Heart left ventricle (tissue), 16 donors: Measurements from ENCODE around the gene ZNF14. TPM values are rescaled to one million over a fixed set of nuclear protein-coding genes. Genes with fewer than 3 reads are reported as not detected.

Source experiments
- ATAC-seq, 4 donors: fragments of 200-7000 bp; cut with Tn5 transposase; one replicate each; pipeline ENCODE4 v1.9.1; 2020 to 2022; ENCODE audit warnings: moderate library complexity in 4 of 4, mild to moderate bottlenecking in 3 of 4, moderate number of reproducible peaks in 1 of 4
- DNase-seq, 5 donors: peaks; one replicate each; pipeline ENCODE4 v3.0.0-alpha.2; 2020
- H3K27ac ChIP-seq, 12 donors: fragments of 200-600 bp; sonication (generic) in 4 of 12; one replicate each; pipeline versions ENCODE4 v1.5.0 to v1.8.0; 2016 to 2022; ENCODE audit warnings: mild to moderate bottlenecking in 2 of 12
- H3K27me3 ChIP-seq, 9 donors: fragments of 200-600 bp; sonication (generic) in 2 of 9; one replicate each; pipeline versions ENCODE4 v1.5.1 to v1.8.0; 2016 to 2022; ENCODE audit warnings: mild to moderate bottlenecking in 3 of 9
- H3K36me3 ChIP-seq, 9 donors: fragments of 200-600 bp; sonication (generic) in 2 of 9; one replicate each; pipeline versions ENCODE4 v1.5.0 to v1.8.0; 2018 to 2022; ENCODE audit warnings: mild to moderate bottlenecking in 2 of 9
- H3K4me1 ChIP-seq, 12 donors: fragments of 200-600 bp; sonication (generic) in 4 of 12; one replicate each; pipeline versions ENCODE4 v1.5.0 to v1.8.0; 2016 to 2022; ENCODE audit warnings: mild to moderate bottlenecking in 3 of 12
- H3K4me3 ChIP-seq, 12 donors: fragments of 200-600 bp; sonication (generic) in 4 of 12; one replicate each; pipeline versions ENCODE4 v1.5.0 to v1.8.0; 2017 to 2022; ENCODE audit warnings: mild to moderate bottlenecking in 9 of 12, moderate library complexity in 4 of 12
- H3K9me3 ChIP-seq, 12 donors: fragments of 200-600 bp; sonication (generic) in 4 of 12; one replicate each; pipeline versions ENCODE4 v1.5.0 to v1.8.0; 2016 to 2022; ENCODE audit warnings: mild to moderate bottlenecking in 1 of 12
- CTCF ChIP-seq, 12 donors: fragments of 200-600 bp; sonication (generic) in 4 of 12; IDR thresholded peaks; one replicate each; pipeline versions ENCODE4 v1.5.0 to v1.8.0; 2018 to 2022; ENCODE audit warnings: antibody characterized with exemption in 12 of 12, mild to moderate bottlenecking in 5 of 12
- POLR2A ChIP-seq, 2 donors: fragments of 450-650 bp; IDR thresholded peaks; one replicate each; pipeline ENCODE4 v1.6.1; 2017; ENCODE audit warnings: antibody characterized with exemption in 2 of 2, mild to moderate bottlenecking in 2 of 2, moderate library complexity in 2 of 2
- WGBS, 4 donors: extraction: QIAGEN DNeasy Blood & Tissue Kit in 2 of 4; methylation state at CpG; one replicate each; pipeline versions ENCODE4 v1.1.5 to v1.1.7; 2013 to 2018; 5-methylcytosine and 5-hydroxymethylcytosine counted together
- intact Hi-C, 10 donors: fragments of 100-400 bp; cut with DNase I; formaldehyde crosslinking; loops; one replicate each; pipeline versions ENCODE4 v1.11.1 to v1.14.2; 2022
- polyA plus RNA-seq, 2 donors: library from polyadenylated mRNA; stranded (reverse); fragments of 200-250 nt; gene quantifications; one replicate each; pipeline ENCODE4 v1.2.3, GENCODE V29; 2013
- total RNA-seq, 9 donors: library from RNA; depleted of rRNA in 2 of 9; stranded (reverse); fragments of >200 nt in 2 of 9; fragmentation: NEBNext Ultra II Directional in 3 of 9; extraction: Animal tissue kit (Norgen Biotek cat#: 25700) in 3 of 9; gene quantifications; one replicate each; pipeline versions ENCODE4 v1.1.0 to v1.2.4, GENCODE V29; 2016 to 2023
- donor health status: ischemic (EF 13 %, LVEDD 7.1; RV severe dilation, severe dysfunction).
- donor health status: healthy with polysubstance abuse.
- donor health status: DM: no; HTN: yes; CAD: no.
- donor health status: DM: no; HTN: no; CAD: no.
- donor health status: ischemic (EF 25% LVEDD 6.9; RV normal size, moderate dysfunction).
- donor health status: ischemic (EF 25% LVEDD 5.7; RV mildly dilated, moderate dysfunction).
- donor health status: healthy.
- donor health status: DM: yes; HTN: yes; CAD: no.
- donor health status: ischemic (EF 35%, LVEDD 5.7; RV mildly dilated, moderate dysfunction).
- donor health status: nonischemic (EF 11% LVEDD 7.7; RV severe dilation, severe dysfunction).
- donor health status: DM: yes; HTN: yes; CAD: no.
- donor health status: PGD.
- donor health status: ischemic (EF 29% LVEDD 5.4; RV normal size, mild dysfunction).
- donor health status: nonischemic (EF 23%, LVEDD 6.1; RV moderate dilation, normal function).

ZNF14 gene
- total and polyA plus RNA-seq, 11 donors = 2.3 to 7.9 (median 3.5) TPM

DNA sequence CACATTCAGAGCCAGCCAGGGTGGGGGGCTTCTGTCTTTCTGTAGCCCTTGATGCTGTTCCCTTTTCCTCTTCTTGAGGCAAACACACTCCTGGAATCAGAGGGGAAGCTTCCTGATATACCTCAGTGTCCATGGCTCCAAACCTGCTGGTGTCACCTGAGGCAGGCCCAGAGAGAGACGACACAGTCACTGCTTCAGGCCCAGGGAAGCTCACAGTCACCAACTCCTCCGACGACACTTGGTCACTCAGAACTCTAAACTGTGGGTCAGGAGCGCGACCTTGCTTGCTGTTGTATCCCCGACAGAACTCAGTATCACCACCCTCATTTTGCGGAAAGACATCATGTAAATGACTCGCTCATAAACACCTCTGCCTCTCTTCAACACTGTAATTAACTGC, 70.6 kb downstream of the ZNF14 start:
- Histone ChIP-seq H3K9me3 (no peaks in the 10 kb centered on the region), H3K4me3 (peak overlapping the region in 9 of 12 donors; percentile 78 to 100 (median 96)), H3K27me3 (no peaks in the 10 kb centered on the region), H3K4me1 (peaks cover 0 to 28% (median 18%) of the 10 kb centered on the region in 12 donors), H3K36me3 (peaks cover 0 to 32% (median 24%) of the 10 kb centered on the region in 9 donors), H3K27ac (peak overlapping the region in 2 of 12 donors; percentile 93 to 95)
- TF ChIP-seq POLR2A (IDR thresholded peaks at IDR 0.05) (no peak), CTCF (IDR thresholded peaks at IDR 0.05) (no peak)
- DNase-seq (no peak), ATAC-seq (no peak)
- WGBS, 4 donors = 77 to 86% (median 80%) methylated on average over 8 of the region's 8 CpGs
- intact Hi-C loops = loop anchor here in 4 of 10 donors (5.0 to 10.0 kb wide), 4 partner anchors 112 to 375 kb away; partner anchors contain the start of gene ZNF682 (in 1 of the 4)

DNA sequence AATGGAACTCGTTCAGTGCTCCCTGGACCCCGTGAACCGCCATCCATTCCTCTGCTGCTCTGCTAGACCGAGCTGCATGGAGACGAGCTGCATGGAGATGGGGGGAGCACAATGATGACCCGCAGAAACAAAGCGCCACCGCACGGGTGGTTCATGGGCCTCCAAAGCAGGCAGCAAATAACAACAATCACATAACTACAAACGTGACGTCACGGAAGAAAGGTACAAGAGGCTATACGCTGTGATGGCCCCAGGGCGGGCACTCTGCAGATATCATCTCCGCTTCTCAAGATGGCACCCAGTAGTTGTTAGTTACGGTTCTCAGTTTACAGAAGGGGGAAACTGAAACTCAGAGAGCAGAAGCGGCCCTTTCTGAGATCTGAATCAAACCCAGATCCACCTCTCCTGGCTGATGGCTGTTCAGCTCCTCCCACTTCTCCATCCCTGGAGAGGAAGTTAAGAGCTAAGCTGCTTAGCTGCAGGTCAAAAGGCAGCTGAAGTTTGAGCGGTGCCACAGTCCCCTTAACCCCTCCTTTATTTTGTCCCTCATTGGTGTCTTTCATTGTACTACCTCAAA, 71.1 kb downstream of the ZNF14 start:
- Histone ChIP-seq H3K4me1 (peaks cover 0 to 27% (median 18%) of the 10 kb centered on the region in 12 donors), H3K27me3 (no peaks in the 10 kb centered on the region), H3K9me3 (no peaks in the 10 kb centered on the region), H3K4me3 (peak overlapping the region in 4 of 12 donors; percentile 96 to 100 (median 98)), H3K36me3 (peaks cover under 1 to 38% (median 30%) of the 10 kb centered on the region in 9 donors), H3K27ac (peak overlapping the region in 1 of 12 donors; percentile 93)
- DNase-seq (no peak), ATAC-seq (no peak)
- intact Hi-C loops = loop anchor here in 4 of 10 donors (5.0 to 10.0 kb wide), 4 partner anchors 113 to 376 kb away; partner anchors contain the start of gene ZNF682 (in 1 of the 4)
- TF ChIP-seq CTCF (IDR thresholded peaks at IDR 0.05) = no peak
- 73 to 82% (median 78%) methylated on average over 18 of the region's 18 CpGs for WGBS, 4 donors

- intact Hi-C loops = loop anchor here in 4 of 10 donors (5.0 to 10.0 kb wide), 4 partner anchors 114 to 376 kb away; partner anchors contain the start of gene ZNF682 (in 1 of the 4)
- H3K4me1 ChIP-seq = peaks cover 0 to 27% (median 18%) of the 10 kb centered on the region in 12 donors
- no peak for ATAC-seq
- H3K4me3 ChIP-seq = peak overlapping the region in 1 of 12 donors; percentile 99
- no peak for TF ChIP-seq POLR2A (IDR thresholded peaks at IDR 0.05)
- no peak for DNase-seq
- peaks cover 2 to 44% (median 36%) of the 10 kb centered on the region in 9 donors for H3K36me3 ChIP-seq
- H3K27me3 ChIP-seq = no peaks in the 10 kb centered on the region
- WGBS, 4 donors = 79 to 86% (median 85%) methylated on average over 10 of the region's 10 CpGs
- no peaks in the 10 kb centered on the region for H3K9me3 ChIP-seq
- H3K27ac ChIP-seq = peak overlapping the region in 1 of 12 donors; percentile 93
Observed at GRCh38 chr19:19661141-19661674, 71.7 kb downstream of the ZNF14 start.

Other genes starting within 250 kb of the ZNF14 start
- 1 to 10 TPM in 1 of 9 donors, under 1 TPM in 8; 0.28 to 1.0 (median 0.54) TPM for gene TSSK6, start 217.6 kb downstream of the ZNF14 start, total RNA-seq
- gene TSSK6, start 217.6 kb downstream of the ZNF14 start, polyA plus RNA-seq = under 1 TPM; 0.57 to 0.61 TPM
- gene NDUFA13, start 216.9 kb downstream of the ZNF14 start, total RNA-seq = 1,000 to 10,000 TPM in 3 of 9 donors, 100 to 1,000 TPM in 6; 101 to 1,154 (median 960) TPM
- 1,000 to 10,000 TPM in 1 of 2 donors, 100 to 1,000 TPM in 1; 856 to 1,476 TPM for gene NDUFA13, start 216.9 kb downstream of the ZNF14 start, polyA plus RNA-seq
- gene YJEFN3, start 204.2 kb downstream of the ZNF14 start, total RNA-seq = 1 to 10 TPM in 8 of 9 donors, not detected in 1; 1.2 to 5.4 (median 2.3) TPM
- gene YJEFN3, start 204.2 kb downstream of the ZNF14 start, polyA plus RNA-seq = 1 to 10 TPM; 3.6 to 5.3 TPM
- under 1 TPM in 7 of 9 donors, not detected in 2; 0.07 to 0.61 (median 0.22) TPM for gene CILP2, start 194.8 kb downstream of the ZNF14 start, total RNA-seq
- gene CILP2, start 194.8 kb downstream of the ZNF14 start, polyA plus RNA-seq = under 1 TPM; 0.08 to 0.24 TPM
- gene PBX4, start 114.4 kb downstream of the ZNF14 start, total RNA-seq = under 1 TPM in 2 of 9 donors, not detected in 7; 0.43 to 0.69 TPM
- gene PBX4, start 114.4 kb downstream of the ZNF14 start, polyA plus RNA-seq = under 1 TPM in 1 of 2 donors, not detected in 1; 0.53 TPM
- 1 to 10 TPM in 2 of 9 donors, under 1 TPM in 6, not detected in 1; 0.24 to 6.1 (median 0.74) TPM for gene LPAR2, start 104.9 kb downstream of the ZNF14 start, total RNA-seq
- 1 to 10 TPM in 1 of 2 donors, under 1 TPM in 1; 0.46 to 1.6 TPM for gene LPAR2, start 104.9 kb downstream of the ZNF14 start, polyA plus RNA-seq
- 10 to 100 TPM in 2 of 9 donors, 1 to 10 TPM in 7; 1.1 to 21.7 (median 2.5) TPM for gene GMIP, start 89.5 kb downstream of the ZNF14 start, total RNA-seq
- 1 to 10 TPM; 2.1 TPM for gene GMIP, start 89.5 kb downstream of the ZNF14 start, polyA plus RNA-seq
- 10 to 100 TPM; 15.7 to 65.8 (median 23.1) TPM for gene ATP13A1, start 69.4 kb downstream of the ZNF14 start, total RNA-seq
- gene ATP13A1, start 69.4 kb downstream of the ZNF14 start, polyA plus RNA-seq = 10 to 100 TPM; 16.1 to 22.0 TPM
- 1 to 10 TPM; 1.5 to 6.8 (median 3.4) TPM for gene ZNF101, start 64.3 kb downstream of the ZNF14 start, total RNA-seq
- 1 to 10 TPM; 3.4 to 3.7 TPM for gene ZNF101, start 64.3 kb downstream of the ZNF14 start, polyA plus RNA-seq
- 10 to 100 TPM in 8 of 9 donors, 1 to 10 TPM in 1; 9.0 to 20.2 (median 11.6) TPM for gene ZNF506, start 88.6 kb upstream of the ZNF14 start, total RNA-seq
- 1 to 10 TPM; 5.0 to 6.5 TPM for gene ZNF506, start 88.6 kb upstream of the ZNF14 start, polyA plus RNA-seq
- gene ZNF253, start 132.8 kb upstream of the ZNF14 start, total RNA-seq = 10 to 100 TPM in 2 of 9 donors, 1 to 10 TPM in 7; 5.6 to 16.6 (median 8.1) TPM
- gene ZNF253, start 132.8 kb upstream of the ZNF14 start, polyA plus RNA-seq = 1 to 10 TPM; 3.8 to 5.5 TPM
- gene ZNF93, start 167.8 kb upstream of the ZNF14 start, total RNA-seq = 1 to 10 TPM; 1.0 to 4.6 (median 2.3) TPM
- 1 to 10 TPM; 1.1 to 3.7 TPM for gene ZNF93, start 167.8 kb upstream of the ZNF14 start, polyA plus RNA-seq